ENCODE data around the gene LRRC8E.

LRRC8E gene

DNA sequence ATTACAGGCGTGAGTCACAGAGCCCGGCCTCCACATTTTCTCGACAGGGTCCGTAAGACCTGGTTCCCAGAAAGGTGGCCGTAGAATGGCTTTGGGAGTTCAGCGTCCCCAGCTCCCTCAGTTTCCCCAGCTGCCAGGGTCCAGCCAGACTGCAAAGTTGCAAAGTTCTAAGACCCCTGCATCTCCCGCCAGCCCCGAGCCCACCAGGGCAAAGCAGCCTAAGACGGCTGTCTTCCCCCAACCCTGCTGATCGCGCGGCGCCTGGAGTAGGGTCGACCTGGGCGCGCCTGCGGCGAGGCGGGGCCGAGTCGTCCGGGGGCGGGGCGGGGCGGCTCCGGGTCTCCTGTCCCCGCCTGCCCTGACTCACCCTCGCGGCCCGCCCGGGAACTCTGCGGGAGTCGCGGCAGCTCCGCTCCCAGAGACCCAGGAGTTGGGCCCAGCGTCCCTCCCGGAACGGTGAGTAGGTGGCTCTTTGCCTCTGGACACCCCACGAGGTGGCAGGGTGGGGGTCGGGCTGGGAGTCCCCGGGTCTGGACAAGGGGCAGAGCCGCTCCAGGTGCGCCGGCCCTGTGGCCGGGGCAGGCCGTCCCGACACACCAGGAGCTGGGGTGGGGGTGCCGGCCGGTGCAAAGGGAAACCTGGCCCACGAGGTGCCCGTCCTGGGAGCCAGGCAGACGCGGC, at the start of gene LRRC8E:
Gene LRRC8E, plus strand, starts transcription at position 366 of the 681 bp plus-strand sequence. CDS start 7,094 bp downstream, outside the sequence.
- no peak for DNase-seq

DNA sequence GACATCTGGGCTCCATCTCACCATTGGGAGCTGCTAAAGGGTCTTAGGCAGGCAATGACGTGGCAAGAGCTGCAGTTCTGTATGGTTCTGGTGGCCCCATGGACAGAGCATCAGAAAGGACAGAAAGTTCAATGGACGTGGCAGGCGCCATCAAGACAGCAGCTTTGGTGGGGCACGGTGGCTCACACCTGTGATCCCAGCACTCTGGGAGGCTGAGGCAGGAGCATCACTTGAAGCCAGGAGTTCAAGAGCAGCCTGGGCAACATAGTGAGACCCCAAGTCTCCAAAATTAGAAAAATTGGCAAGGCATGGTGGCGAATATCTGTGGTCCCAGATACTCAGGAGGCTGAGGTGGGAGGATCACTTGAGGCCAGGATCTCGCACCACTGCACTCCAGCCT, 48.8 kb upstream of the LRRC8E start:
- DNase-seq: no peak

DNA sequence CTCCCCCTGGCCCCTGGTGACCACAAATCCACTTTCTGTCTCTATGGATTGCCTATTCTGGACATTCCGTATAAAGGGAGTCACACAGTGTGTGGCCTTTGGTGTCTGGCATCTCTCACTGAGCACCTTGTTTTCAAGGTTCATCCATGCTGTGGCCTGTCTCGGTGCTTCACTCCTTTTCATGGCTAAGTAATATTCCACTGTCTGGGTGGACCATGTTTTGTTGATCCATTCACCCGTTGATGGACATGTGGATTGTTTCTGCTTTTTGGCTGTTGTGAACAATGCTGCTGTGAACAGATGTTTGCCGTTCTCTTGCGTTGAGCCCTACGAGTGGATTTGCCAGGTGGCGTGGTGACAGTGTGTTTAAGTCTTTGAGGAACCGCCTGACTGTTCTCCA, 47.7 kb upstream of the LRRC8E start:
- DNase-seq: no peak

DNA sequence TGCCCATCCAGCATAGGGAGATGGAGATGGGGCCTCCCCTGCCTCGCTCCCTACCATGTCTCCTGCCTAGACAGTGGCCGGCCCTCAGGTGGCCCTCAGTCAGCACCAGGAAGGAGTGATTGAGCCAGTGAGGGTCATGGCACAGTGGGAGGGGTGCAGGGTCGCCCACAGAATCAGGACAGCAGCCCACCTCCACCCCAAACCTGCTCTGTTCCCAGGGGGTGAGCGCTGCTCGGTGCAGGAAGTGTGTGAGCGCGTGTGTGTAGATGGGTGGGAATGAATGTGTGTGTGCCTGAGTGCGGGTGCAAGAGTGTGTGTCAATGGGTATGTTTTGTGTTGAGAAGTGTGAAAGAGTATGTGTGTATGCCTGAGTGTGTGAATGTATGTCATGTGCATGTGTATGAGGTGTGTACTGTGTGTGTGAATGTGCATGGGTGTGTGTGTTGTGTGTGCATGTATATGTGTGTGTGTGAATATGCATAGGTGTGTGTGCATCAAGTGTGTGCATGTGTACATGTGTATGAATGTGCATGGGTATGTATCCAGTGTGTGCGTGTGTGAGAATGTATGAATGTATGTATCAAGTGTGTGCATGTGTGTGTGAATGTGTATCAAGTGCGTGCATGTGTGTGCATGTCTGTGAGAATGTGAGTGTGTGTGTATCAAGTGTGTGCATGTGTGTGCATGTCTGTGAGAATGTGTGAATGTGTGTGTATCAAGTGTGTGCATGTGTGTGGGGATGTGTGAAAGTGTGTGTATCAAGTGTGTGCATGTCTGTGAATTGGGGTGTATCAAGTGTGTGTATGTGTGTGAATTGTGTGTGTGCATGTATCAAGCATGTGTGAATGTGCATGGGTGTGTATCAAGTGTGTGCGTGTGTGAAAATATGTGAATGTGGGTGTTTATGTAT, 46.3 kb upstream of the LRRC8E start:
- no peak for DNase-seq

DNA sequence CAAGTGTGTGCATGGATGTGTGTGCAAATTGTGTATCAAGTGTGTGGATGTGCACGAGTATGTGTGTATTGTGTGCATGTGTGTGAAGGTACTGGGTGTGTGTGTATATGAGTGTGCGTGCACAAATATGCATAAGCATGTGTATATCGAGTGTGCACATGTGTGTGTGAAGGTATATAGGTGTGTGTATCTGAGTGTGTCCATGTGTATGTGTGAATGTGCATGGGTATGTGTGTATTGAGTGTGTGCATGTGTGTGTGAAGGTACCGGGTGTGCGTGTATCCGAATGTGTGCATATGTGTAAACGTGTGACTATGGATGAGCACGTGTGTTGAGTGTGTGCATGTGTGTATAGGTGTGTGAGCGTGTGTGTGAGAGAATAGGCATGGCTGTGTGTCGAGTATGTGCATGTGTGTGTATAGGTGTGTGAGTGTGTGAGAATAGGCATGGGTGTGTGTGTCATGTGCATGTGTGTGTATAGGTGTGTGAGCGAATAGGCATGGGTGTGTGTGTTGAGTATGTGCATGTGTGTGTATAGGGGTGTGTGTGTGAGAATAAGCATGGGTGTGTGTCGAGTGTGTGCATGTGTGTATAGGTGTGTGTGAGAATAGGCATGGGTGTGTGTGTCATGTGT, 45.5 kb upstream of the LRRC8E start:
- DNase-seq: no peak

DNA sequence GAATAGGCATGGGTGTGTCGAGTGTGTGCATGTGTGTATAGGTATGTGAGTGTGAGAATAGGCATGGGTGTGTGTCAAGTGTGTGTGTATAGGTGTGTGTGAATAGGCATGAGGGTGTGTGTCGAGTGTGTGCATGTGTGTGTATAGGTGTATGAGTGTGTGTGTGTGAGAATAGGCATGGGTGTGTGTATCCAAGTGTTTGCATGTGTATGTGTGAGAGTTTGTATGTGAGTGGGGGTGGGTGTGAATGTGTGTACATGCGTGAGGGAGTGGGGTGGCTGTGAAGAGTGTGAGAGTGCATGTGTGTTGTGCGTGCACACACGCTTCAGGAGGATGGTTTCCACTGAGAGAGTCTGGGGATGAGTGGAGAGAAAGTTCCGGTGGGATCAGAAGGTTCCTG, 44.8 kb upstream of the LRRC8E start:
- no peak for DNase-seq

DNA sequence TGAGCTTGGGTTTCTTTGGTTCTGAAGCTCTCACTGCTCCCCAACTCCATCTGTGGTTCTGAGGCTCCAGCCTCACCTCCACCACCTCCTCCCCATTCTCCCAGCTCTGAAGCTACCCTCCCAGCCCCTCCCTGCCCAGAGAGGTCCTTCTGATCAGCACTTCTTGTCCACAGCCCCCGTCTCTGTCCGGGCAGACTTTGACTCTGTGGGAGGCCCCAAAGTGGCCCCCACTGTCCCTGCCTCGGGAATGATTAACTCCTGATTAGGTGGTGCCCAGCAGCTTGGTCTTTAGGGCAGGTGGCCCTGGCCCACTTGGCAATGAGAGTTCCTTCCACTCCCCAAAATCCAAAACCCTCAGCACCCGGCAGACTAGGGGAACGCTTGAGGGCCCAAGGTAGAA, 43.9 kb upstream of the LRRC8E start:
- no peak for DNase-seq

DNA sequence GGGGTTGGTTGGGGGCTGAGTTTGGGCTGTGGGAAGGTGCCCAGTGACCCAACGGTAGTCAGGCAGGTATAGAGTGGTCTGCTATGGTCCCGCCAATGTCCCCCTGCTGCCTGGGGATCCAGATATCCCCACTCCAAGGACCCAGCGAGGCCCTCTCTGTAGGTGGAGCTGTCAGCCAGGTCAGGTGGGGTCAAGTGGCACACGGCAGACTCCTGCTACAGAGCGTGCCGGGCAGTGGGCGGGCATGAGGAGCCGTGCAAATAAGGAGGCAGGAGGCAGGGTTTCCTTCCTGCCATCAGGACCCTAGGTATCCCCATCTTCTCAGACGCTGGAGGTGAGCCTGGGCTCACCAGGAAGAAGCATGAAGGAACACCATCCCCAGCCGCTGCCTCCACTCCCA, 43.4 kb upstream of the LRRC8E start:
- DNase-seq: no peak

DNA sequence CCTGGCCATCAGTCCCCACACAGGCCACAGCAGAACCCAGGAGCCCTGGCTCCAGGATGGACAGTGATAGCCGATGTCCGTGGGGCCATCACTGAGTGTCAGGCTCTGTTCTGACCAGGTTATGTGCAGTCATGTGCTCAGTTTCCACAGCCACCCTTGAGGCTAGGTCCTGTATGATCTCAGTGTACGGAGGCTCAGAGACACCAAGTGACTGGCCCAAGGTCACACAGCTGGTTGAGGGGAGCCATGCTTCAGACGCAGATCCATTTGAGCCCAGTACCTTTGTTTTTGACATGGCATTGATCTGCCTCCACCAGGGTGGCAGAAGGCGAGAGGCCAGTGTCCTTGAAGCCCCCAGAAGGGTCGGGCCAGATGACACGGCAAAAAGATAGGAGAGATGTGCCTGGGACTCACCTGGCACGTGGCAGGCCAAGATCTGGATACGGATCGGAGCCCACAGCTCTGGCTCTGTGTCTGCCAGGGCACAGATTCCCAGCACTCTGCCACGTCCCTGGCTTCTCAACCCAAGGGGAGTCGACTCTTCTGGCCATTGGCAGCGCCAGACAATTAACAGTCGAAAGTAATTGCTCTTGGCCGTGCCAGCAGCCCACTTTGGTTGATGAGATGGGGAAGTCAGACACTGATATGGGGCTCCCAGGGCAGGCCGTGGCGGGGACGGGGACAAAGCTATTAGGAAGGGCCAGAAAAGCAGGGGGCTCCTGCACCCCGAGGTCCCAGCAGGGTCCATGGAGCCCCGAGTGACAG, 42.7 kb upstream of the LRRC8E start:
- DNase-seq: no peak

DNA sequence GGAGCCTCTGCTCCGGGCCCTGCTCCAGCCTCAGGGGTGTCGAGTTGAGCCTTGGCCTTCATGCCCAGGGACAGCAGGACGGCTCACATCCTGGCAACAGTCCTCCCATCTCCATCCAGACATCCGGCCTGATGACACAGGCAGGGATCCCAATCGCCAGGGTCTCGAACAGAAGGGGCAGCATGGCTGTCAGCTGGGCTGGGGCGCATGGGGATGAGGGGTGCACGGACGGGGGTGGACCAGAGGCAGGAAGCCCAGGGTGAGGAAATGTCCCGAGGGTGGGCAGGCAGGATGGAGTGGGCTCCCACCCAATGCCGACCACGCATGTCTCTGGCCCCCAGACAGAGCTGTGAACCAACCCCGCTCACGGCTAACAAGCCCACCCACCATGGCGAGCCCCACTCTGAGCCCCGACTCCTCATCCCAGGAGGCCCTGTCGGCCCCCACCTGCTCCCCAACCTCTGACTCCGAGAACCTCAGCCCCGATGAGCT, 42.1 kb upstream of the LRRC8E start:
- no peak for DNase-seq

DNA sequence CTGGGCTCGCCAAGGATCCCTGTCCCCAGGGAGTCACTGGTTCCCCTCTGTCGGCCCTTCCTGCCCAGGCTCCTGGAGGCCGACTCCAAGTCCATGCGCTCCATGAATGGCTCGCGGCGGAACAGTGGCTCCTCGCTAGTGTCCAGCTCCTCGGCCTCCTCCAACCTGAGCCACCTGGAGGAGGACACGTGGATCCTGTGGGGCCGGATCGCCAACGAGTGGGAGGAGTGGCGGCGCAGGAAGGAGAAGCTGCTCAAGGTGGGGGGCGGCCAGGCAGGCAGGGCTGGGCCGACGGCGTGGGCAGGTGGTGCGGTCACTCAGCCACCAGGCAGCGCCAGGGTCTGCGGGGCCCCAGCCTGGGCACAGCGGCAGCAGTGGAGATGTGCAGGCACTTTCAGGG, 40.6 kb upstream of the LRRC8E start:
- no peak for DNase-seq

DNA sequence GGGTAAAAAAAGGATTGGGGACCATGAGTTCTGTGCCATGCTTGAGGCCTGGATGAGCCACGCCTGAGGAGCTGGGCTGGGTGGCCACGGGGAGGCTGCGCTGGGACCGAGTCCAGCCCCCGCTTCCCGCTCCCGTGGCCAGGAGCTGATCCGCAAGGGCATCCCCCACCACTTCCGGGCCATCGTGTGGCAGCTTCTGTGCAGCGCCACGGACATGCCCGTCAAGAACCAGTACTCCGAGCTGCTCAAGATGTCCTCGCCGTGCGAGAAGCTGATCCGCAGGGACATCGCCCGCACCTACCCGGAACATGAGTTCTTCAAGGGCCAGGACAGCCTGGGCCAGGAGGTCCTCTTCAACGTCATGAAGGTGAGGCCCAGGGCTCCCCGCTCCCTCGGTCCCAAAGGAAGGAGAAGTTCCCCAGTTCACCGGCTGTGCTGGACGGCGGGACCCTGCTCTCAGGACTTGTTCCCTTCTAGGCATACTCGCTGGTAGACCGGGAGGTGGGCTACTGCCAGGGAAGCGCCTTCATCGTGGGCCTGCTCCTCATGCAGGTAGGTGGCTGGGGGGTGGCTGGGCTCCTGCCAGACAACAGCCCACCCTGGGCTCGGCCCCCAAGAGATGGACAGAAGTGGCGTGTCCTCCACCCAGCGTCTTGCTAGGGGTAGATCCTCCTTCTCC, 39.4 kb upstream of the LRRC8E start:
- DNase-seq: no peak

DNA sequence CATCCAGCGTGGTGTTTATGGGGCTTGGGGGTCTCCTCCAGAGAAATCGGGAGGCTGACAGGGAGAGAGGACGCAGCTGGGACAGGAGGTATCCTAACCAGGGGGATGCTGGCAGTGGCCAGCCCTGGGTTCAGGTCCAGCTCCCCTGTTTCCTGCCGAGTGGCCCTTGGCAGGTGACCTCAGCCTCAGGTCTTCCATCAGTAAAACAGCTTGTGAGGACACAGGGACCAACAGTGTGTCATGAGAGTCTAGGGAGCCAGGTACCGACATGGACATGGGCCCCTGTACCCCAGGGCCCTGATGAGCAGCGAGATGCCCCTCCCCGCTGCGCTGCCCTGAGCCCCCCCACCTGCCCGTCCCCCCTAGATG, 38.7 kb upstream of the LRRC8E start:
- no peak for DNase-seq

DNA sequence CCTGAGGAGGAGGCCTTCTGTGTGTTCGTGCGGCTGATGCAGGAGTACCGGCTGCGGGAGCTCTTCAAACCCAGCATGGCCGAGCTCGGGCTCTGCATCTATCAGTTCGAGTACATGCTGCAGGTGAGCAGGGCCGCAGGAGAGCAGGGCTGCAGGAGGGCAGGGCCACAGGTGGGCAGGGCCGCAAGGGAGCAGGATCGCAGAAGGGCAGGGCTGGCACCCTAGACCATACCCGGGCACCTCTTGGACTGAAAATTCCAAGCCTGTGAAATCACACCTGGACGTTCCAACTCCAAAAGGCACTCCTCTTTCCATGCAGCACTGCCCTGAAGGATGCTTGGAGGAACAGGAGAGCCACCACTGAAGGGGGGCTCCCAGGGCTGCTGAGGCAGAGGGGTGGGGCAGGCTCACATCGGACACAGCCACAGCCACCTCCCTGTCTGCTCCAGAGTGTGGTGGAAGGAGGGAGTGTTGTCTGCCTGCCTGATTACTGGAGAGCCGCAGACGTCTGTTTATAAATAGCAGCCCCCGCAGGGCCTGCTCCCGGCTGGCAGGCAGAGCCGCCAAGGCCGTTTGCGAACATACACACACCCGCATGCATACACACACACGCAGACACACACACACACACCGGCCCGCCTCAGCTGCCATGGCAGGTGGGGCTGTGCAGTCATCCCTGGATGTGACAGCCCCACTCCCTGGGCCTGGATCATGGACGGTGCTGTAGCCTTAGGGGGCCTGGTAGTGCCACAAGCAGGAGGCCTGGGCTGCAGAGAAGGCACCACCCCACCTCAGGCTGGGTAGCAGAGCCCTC, 38.1 kb upstream of the LRRC8E start:
- no peak for DNase-seq

DNA sequence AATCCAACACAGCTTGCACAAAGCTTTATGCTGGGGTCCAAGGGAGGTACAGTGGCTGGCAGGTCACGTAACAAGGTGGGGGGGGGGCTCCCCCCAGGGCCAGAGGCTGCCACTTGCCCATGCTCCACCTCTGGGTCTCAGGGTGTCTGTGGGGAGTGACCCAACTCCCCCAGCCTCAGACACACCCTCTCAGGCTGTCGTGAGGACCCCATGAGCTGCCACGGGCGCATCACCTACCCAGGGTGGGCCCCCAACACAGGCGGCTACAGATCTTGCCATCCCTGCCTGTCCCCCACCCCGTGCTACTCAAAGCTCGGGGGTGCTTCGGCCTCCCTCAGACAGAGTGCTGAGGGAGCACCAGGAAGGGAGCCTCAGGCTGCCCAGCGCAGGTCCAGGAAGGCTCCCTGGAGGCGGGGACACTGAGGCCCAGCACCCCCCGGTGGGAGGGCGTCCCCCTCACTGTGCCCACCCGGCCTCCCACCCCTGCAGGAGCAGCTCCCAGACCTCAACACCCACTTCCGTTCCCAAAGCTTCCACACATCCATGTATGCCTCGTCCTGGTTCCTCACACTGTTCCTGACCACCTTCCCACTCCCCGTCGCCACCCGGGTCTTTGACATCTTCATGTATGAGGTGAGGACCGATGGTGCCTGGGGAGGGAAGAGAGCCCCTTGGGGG, 37.2 kb upstream of the LRRC8E start:
- no peak for DNase-seq

DNA sequence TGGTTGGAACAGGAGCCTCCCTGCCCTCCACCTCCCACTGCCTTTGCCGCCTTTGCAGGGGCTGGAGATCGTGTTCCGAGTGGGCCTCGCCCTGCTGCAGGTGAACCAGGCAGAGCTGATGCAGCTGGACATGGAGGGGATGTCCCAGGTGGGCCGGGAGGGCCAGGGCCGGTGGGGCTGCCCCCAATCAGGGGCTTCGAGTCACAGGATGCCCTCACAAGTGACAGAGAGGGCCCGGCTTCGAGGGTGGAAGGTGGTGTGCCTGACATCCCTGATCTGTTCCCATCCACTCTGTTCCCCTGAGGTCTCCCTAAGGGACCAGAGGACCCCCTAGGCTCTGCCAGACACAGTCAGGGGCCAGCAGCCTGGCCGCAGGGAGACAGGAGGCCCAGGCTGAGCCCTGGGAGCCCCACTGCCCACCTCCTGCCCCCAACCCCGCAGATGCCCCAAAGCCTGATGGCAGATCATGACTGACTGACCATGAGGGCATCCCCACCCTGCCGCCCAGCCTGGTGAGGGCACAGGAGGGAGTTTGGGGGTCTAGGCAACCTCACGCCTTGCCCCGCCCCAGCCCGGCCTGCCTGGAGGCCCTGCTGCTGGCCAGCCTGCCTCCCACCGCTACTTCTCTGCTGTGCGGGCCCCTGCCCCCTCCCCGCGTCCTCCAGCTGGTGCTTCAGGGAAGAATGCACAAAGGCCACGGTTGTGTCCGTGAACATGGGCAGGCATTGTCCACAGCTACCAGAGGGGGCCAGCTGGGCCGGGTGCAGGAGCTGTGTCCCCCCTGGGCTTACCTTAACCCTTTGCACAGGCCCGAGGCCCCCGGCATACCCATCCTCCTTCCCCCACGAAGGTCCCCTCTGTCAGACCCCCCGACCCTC, 36.4 kb upstream of the LRRC8E start:
- no peak for DNase-seq

DNA sequence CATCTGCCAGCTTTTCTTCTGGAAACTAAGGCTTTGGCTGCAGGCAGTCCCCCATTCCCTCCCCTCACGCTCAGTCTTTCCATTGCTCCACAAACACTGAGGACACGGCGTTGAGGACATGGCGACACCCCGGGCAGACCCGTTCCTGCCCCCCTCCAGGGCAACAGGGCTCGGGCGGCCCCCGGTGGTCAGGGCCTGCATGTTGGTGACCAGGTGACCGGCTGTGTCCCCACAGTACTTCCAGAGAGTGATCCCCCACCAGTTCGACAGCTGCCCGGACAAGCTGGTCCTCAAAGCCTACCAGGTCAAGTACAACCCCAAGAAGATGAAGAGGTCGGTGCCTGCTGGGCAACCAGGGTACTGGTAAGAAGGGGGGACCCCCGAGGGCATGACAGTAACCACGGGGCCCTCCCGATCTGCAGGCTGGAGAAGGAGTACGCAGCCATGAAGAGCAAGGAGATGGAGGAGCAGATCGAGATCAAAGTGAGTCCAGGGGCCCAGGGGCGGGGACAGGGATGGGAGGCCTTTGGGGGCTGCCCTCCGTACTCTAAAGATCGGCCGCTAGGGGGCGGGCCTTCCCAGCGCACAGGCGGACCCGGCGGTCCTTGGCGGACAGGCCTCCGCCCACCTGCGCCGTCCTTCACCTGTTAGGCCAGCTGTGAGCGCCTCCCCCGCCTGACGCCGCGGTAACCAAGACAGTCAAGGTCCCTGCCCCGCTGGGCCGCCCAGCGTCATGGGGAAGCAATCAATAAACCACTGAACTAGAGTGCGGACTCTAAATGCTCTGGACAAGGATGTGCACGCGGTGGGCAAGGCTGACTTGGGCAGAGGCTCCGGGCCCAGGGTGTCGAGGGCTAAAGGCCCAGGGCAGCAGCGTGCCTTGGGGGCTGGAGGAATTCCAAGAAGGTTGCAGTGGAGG, 35.2 kb upstream of the LRRC8E start:
- peak; percentile 36 to 72 for DNase-seq

DNA sequence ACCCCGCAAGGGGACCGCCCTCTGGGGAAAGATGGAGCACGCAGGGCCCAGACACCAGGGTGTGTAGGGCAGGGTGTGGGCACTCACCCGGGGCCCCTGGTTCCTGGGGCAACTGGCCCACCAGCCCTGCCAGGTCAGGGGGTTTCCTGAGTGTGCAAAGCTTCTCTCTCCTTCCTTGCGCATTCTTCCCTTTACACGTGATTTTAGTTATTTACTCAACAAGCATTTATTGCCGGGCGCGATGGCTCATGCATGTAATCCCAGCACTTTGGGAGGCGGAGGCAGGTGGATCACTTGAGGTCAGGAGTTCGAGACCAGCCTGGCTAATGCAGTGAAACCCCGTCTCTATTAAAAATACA, 34.6 kb upstream of the LRRC8E start:
- no peak for DNase-seq

Data from Kasumi-1 (cell line).